ENCODE data around the gene FSD2. TPM values are rescaled to one million over a fixed set of nuclear protein-coding genes. Genes with fewer than 3 reads are reported as not detected.

The FSD2 gene
- total RNA-seq, 4 donors from 2014 or later: not detected

DNA sequence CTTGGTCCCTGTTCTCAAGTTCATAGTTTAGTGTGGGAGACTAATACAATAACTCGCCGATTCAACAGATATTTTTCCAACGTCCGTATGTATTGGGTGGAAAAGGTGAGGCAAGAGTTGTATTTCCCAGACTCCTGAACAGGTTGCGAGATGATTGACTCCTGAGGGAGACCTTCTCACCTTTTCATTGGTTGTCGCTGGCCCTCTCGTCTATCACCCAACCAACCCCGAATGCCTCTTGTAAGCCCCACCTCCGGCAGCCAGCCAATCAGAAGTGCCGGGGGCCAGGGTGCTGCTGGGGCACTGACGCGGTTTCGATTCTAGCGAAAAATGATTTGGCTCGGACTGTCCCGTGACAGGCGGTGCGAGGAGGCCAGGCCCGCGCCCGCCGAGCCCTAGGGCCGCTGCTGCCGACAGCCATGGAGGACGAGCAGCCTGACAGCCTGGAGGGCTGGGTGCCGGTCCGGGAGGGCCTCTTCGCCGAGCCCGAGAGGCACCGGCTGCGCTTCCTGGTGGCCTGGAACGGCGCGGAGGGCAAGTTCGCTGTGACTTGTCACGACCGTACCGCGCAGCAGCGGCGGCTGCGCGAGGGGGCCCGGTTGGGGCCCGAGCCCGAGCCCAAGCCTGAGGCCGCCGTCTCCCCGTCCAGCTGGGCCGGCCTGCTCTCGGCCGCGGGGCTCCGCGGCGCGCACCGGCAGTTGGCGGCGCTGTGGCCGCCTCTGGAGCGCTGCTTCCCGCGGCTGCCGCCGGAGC is 3.6 kb upstream of the FSD2 start, which contains the start of gene WHAMM:
WHAMM (plus strand) TSS at position 321 of the 753 bp plus-strand sequence; CDS start at position 420, 99 bp downstream.
- no peaks in the 10 kb centered on the region for H3K9me3 ChIP-seq
- peaks cover 0 to 18% (median 7%) of the 10 kb centered on the region in 3 donors for H3K36me3 ChIP-seq
- 0 to 1% methylated on average over 7 to 8 of the region's 67 CpGs for WGBS, 2 donors
- peak in 3 of 4 donors; percentile 93 to 98 (median 95) for TF ChIP-seq POLR2A (IDR thresholded peaks at IDR 0.05)
- TF ChIP-seq, protein P1, sequence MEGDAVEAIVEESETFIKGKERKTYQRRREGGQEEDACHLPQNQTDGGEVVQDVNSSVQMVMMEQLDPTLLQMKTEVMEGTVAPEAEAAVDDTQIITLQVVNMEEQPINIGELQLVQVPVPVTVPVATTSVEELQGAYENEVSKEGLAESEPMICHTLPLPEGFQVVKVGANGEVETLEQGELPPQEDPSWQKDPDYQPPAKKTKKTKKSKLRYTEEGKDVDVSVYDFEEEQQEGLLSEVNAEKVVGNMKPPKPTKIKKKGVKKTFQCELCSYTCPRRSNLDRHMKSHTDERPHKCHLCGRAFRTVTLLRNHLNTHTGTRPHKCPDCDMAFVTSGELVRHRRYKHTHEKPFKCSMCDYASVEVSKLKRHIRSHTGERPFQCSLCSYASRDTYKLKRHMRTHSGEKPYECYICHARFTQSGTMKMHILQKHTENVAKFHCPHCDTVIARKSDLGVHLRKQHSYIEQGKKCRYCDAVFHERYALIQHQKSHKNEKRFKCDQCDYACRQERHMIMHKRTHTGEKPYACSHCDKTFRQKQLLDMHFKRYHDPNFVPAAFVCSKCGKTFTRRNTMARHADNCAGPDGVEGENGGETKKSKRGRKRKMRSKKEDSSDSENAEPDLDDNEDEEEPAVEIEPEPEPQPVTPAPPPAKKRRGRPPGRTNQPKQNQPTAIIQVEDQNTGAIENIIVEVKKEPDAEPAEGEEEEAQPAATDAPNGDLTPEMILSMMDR (IDR thresholded peaks at IDR 0.05): no peak
- DNase-seq: peak; percentile 95
- peaks cover 0 to 58% (median 13%) of the 10 kb centered on the region in 3 donors for H3K4me1 ChIP-seq
- intact Hi-C loops (cut with DNase I): no loop called here
- peak within 1 kb of the TSS; percentile 81 to 98 (median 90) for H3K4me3 ChIP-seq
- no peaks in the 10 kb centered on the region for H3K27me3 ChIP-seq
- H3K27ac ChIP-seq: peak within 1 kb of the TSS; percentile 99 to 100 (median 100)

DNA sequence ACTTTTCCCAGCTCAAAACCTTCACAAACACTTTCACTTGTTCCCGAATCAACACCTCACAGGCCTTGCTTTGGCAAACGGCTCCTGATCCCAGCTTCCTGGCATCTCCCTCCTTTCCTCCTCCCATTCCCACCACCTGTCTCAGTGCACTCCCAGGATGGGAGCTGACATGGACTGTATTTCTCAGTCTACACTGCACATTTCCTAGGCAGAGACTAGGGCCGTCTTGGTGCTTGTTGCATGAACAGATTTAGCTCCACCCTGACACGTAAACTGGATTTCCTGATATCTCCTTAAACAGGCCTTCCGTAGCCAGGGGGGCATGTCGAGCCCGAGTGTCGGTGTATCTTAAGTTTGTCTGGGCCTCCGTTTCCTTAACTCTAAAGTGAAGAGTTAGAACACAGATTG is 2.8 kb upstream of the FSD2 start:
- DNase-seq: no peak
- intact Hi-C loops (cut with DNase I): no loop called here

DNA sequence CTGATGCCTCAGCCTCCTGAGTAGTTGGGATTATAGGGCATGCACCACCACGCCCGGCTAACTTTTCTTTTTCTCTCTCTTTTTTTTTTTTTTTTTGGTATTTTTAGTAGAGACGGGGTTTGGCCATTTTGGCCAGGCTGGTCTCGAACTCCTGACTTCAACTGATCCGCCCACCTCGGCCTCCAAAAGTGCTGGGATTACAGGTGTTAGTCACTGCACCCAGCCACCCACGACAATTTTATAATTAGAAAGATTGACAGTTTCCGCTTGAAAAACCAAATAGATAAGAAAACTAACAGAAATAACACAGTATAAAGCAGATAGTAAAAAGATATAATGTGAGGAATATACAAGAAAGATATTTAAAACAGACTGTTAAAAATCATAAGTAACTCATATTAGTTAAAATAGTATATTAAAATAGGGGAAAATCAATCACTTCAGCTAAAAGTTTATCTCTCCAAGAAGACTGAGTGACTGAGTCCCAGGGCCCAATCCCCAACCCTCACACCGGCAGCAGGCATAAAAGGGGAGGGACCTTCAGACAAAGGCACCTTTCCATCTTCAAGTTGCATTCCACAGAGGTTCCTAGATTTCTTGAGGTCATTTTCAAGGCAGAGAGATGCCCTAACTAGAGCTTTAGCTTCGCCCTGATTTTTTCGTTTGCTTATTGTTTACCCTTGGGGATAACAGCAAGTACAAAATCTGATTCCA is 2.2 kb upstream of the FSD2 start:
- H3K36me3 ChIP-seq: peaks cover 0 to 4% (median 0%) of the 10 kb centered on the region in 3 donors
- WGBS, 2 donors: 52 to 53% methylated on average over 9 to 10 of the region's 11 CpGs
- intact Hi-C loops (cut with DNase I): no loop called here
- H3K4me1 ChIP-seq: peaks cover 0 to 62% (median 13%) of the 10 kb centered on the region in 3 donors
- H3K27ac ChIP-seq: peak overlapping the region; percentile 99 to 100 (median 100)
- H3K4me3 ChIP-seq: peak overlapping the region in 1 of 4 donors; percentile 98
- no peak for DNase-seq
- no peaks in the 10 kb centered on the region for H3K9me3 ChIP-seq
- no peaks in the 10 kb centered on the region for H3K27me3 ChIP-seq
- TF ChIP-seq, protein P1 (IDR thresholded peaks at IDR 0.05): no peak
- TF ChIP-seq POLR2A (IDR thresholded peaks at IDR 0.05): no peak

More for the DNA sequence above, 2.8 kb upstream of the FSD2 start:
- peak overlapping the region; percentile 99 to 100 (median 100) for H3K27ac ChIP-seq
- H3K4me1 ChIP-seq: peaks cover 0 to 65% (median 13%) of the 10 kb centered on the region in 3 donors
- peak overlapping the region in 2 of 4 donors; percentile 81 to 98 for H3K4me3 ChIP-seq
- H3K9me3 ChIP-seq: no peaks in the 10 kb centered on the region
- H3K36me3 ChIP-seq: peaks cover 0 to 10% (median 0%) of the 10 kb centered on the region in 3 donors
- TF ChIP-seq, protein P1 (IDR thresholded peaks at IDR 0.05): no peak
- TF ChIP-seq POLR2A (IDR thresholded peaks at IDR 0.05): no peak
- WGBS, 2 donors: 44 to 64% methylated on average over 6 to 9 of the region's 9 CpGs
- no peaks in the 10 kb centered on the region for H3K27me3 ChIP-seq

DNA sequence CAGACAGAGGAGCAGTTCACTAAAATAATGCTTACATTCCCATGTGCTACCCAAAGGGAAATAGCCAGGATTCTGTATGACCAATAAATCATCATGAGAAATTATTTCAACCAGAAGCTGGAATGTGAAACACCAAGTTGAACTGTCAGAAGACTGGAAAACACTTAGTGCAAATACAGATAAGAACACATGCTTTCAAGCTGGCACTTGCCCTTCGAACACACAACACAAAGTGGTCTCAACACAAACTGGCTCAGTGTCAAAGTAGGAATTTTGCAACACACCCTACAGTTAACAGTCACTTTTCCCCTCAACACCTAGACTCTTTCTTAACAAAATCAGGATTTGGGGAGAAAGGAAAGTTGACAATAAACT is 1.3 kb downstream of the FSD2 start:
- TF ChIP-seq, protein P1 (IDR thresholded peaks at IDR 0.05): no peak
- no peak for TF ChIP-seq POLR2A (IDR thresholded peaks at IDR 0.05)
- Histone ChIP-seq H3K27me3 (no peaks in the 10 kb centered on the region), H3K9me3 (no peaks in the 10 kb centered on the region), H3K4me3 (no peak overlapping the region), H3K4me1 (peaks cover 0 to 40% (median 6%) of the 10 kb centered on the region in 3 donors), H3K36me3 (no peaks in the 10 kb centered on the region), H3K27ac (peak overlapping the region in 2 of 4 donors; percentile 9 to 22)
- DNase-seq: no peak
- intact Hi-C loops (cut with DNase I): no loop called here
- WGBS, 2 donors: 23 to 60% methylated on average over 1 of the region's 1 CpG

Measured in esophagus squamous epithelium (tissue), 5 donors.